Bronchial epithelial cell (primary cell): Measurements from ENCODE around the gene ZSWIM1. TPM values are rescaled to one million over a fixed set of nuclear protein-coding genes. Genes with fewer than 3 reads are reported as not detected.

Experiments used
- DNase-seq: peaks from one replicate; pipeline ENCODE4 v3.0.0-alpha.2; 2010; ENCODE audit warnings: low read depth
- FAIRE-seq: peaks from 2 replicates; lab custom pipeline; 2011; peaks lifted over from hg19 to GRCh38; lab: Jason Lieb, UNC
- H3K27me3 ChIP-seq: 2 replicates; pipeline ENCODE4 v1.5.1; 2011; ENCODE audit warnings: low read length; ENCODE audit not compliant: control insufficient read depth, insufficient read depth
- H3K36me3 ChIP-seq: 2 replicates; pipeline ENCODE4 v1.5.1; 2011; ENCODE audit warnings: low read length; ENCODE audit not compliant: control insufficient read depth, insufficient read depth
- H3K4me3 ChIP-seq: 2 replicates; pipeline ENCODE4 v1.5.1; 2011; ENCODE audit warnings: mild to moderate bottlenecking, low read depth, low read length, control low read depth
- CTCF ChIP-seq: IDR thresholded peaks from 2 replicates; pipeline ENCODE4 v1.5.1; 2011; ENCODE audit warnings: mild to moderate bottlenecking, moderate library complexity, low read length, control low read depth, inconsistent platforms; ENCODE audit not compliant: insufficient read depth, severe bottlenecking
- total RNA-seq: library from RNA; depleted of rRNA; stranded (reverse); fragments of >200 nt; gene quantifications from 2 replicates; pipeline ENCODE4 v1.2.1, GENCODE V29; 2014

Gene ZSWIM1
- total RNA-seq, 1 donor from 2014 or later: 1.3 TPM

GRCh38 chr20:45887346-45887715 is 6.3 kb downstream of the ZSWIM1 start, which contains the start of gene SPATA25:
Gene SPATA25 (minus strand): TSS chr20:45887622. CDS start chr20:45887590, 32 bp downstream.
- no peak for DNase-seq
- H3K4me3 ChIP-seq: no peak within 1 kb of the TSS
- H3K27me3 ChIP-seq: no peaks in the 10 kb centered on the region
- peaks cover 9% of the 10 kb centered on the region for H3K36me3 ChIP-seq
- no peak for TF ChIP-seq CTCF
- no peak for FAIRE-seq

- Histone ChIP-seq H3K27me3 (no peaks in the 10 kb centered on the region), H3K36me3 (peaks cover 2% of the 10 kb centered on the region), H3K4me3 (no peak overlapping the region)
- FAIRE-seq: no peak
- TF ChIP-seq CTCF: no peak
- no peak for DNase-seq
These were observed 7.7 kb downstream of the ZSWIM1 start for GRCh38 chr20:45888681-45889080.

GRCh38 chr20:45890077-45890984 is 9.3 kb downstream of the ZSWIM1 start:
- no peaks in the 10 kb centered on the region for H3K27me3 ChIP-seq
- peak overlapping the region; percentile 89 for H3K4me3 ChIP-seq
- TF ChIP-seq CTCF: peak; percentile 70
- H3K36me3 ChIP-seq: peaks cover 7% of the 10 kb centered on the region
- peak; percentile 54 for DNase-seq
- FAIRE-seq: no peak

GRCh38 chr20:45890985-45891983 is 10.3 kb downstream of the ZSWIM1 start, which contains the start of the genes CTSA and NEURL2:
Gene CTSA (plus strand): TSS chr20:45891335. CDS start chr20:45891569, 234 bp downstream.
Gene NEURL2 (minus strand): TSS chr20:45891208. CDS start chr20:45890991, 217 bp downstream.
- FAIRE-seq: no peak

More at GRCh38 chr20:45890985-45891983, 10.3 kb downstream of the ZSWIM1 start, which contains the start of the genes CTSA and NEURL2:
- Histone ChIP-seq H3K27me3 (no peaks in the 10 kb centered on the region), H3K36me3 (peaks cover 6% of the 10 kb centered on the region), H3K4me3 (peak within 1 kb of the TSS; percentile 89)
- TF ChIP-seq CTCF: peak; percentile 16
- DNase-seq: peak; percentile 62
